GM12874 (cell line): ENCODE results near the gene PPFIA4.

Experiments used
- CTCF ChIP-seq: IDR thresholded peaks from 2 replicates; pipeline ENCODE4 v1.5.1; 2011; ENCODE audit warnings: low read depth, mild to moderate bottlenecking, control low read depth, low read length, moderate library complexity; ENCODE audit not compliant: insufficient read depth

The PPFIA4 gene

GRCh38 chr1:203076031-203076511, 49.8 kb downstream of the PPFIA4 start:
- TF ChIP-seq CTCF = no peak

GRCh38 chr1:203077367-203077766, 51.1 kb downstream of the PPFIA4 start:
- no peak for TF ChIP-seq CTCF

- TF ChIP-seq CTCF = no peak
These were observed 51.7 kb downstream of the PPFIA4 start for GRCh38 chr1:203077956-203078355.

GRCh38 chr1:203078478-203078877, 52.2 kb downstream of the PPFIA4 start:
- no peak for TF ChIP-seq CTCF

- TF ChIP-seq CTCF = no peak
These were observed 54.2 kb downstream of the PPFIA4 start for GRCh38 chr1:203080456-203080855.

GRCh38 chr1:203081465-203082230, 55.4 kb downstream of the PPFIA4 start:
- TF ChIP-seq CTCF = no peak

GRCh38 chr1:203082231-203082505, 55.9 kb downstream of the PPFIA4 start:
- no peak for TF ChIP-seq CTCF
